ENCODE results near the gene FOXD4.
"Not testable (repeated sequence)": the region's sequence is repeated elsewhere in the genome, so short reads cannot be mapped to it uniquely, and the experiment has no call there.

The FOXD4 gene

DNA sequence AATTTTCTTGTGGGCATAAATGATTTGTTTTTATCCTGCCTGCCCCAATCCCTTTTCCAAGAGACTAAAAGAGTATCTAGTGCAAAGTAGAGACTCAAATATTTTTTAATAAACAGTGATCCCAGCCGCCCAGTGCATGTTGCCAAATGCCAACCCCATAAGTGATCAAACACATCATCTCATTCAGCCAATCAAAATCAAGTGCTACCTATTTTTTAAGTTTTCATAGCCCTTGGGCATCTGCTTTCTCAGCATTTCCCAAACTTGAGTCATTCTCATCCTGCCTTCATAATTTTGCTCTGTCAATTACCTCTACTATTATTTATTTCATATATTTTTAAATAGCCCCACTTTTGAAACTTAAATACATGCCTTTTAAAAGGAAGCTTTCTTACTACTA, 27.4 kb downstream of the FOXD4 start:
- DNase-seq: not testable (repeated sequence)

DNA sequence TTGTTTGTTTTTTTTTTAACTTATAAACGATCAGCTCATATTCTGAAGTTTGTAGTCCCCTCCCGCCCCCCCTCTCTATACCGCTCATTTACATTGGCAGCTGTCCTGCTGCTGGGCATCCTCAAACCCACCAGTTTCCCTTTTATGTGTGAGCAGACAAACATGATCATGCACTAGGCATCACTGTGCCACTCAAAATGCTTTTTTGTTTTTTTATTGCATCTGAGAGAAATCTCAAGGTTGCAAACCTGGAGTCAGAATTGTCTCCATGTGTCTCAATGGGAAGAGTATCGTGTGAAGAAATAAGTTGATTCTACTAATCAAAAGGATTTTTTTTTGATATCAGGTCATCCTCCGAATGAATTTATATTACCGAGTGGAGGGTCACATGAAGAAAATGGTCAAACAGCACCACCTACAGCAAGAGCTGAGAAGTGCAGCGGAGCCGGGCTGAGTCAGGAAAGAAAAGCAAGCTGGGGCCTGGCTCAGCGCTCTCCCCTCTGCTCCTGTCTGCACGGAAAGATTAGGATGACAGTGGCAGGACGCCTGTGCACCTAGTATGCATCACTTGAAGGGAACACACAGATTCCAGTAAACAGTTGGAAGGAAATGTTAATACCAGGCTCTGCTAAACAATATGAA, 29.7 kb downstream of the FOXD4 start:
- DNase-seq: not testable (repeated sequence)

DNA sequence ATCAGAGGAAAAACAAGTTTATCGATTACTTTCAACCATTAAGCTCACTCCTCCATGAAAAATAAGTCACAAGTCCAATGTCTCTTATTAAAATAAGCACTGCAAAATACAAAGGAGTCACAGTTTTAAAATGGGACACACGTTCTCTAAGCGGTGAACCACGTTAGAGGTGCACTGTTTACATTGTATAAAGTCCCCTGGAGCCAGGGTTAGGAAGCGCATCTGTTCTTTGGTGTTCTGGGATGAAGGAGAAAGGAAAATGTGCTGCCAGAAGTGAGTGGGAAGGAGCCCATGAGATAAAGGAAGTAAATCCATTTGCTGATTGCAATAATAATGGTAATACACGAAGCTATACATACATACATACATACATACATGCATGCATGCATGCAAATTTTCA, 30.4 kb downstream of the FOXD4 start:
- not testable (repeated sequence) for DNase-seq

DNA sequence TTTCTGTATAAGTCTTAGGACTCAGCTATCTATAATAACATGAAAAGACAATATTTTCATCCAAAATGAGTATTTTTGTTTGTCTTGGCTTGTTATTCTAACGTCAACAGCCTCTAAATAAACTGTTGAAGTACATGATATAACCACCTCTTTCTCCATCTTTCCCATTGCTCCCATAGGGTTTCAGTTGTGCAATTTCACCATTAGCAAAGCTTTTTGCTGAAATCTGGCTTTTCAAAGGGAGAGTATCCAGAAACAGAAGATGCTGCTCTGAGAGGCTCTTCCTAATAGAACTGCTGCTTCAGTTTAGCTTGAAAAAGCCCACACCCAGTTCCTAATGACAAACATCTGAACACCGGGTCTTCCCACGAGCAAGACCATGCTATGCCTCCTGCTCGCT, 31.1 kb downstream of the FOXD4 start:
- not testable (repeated sequence) for DNase-seq

- not testable (repeated sequence) for DNase-seq
Observed at GRCh38 chr9:86697-87096, 31.5 kb downstream of the FOXD4 start.

DNA sequence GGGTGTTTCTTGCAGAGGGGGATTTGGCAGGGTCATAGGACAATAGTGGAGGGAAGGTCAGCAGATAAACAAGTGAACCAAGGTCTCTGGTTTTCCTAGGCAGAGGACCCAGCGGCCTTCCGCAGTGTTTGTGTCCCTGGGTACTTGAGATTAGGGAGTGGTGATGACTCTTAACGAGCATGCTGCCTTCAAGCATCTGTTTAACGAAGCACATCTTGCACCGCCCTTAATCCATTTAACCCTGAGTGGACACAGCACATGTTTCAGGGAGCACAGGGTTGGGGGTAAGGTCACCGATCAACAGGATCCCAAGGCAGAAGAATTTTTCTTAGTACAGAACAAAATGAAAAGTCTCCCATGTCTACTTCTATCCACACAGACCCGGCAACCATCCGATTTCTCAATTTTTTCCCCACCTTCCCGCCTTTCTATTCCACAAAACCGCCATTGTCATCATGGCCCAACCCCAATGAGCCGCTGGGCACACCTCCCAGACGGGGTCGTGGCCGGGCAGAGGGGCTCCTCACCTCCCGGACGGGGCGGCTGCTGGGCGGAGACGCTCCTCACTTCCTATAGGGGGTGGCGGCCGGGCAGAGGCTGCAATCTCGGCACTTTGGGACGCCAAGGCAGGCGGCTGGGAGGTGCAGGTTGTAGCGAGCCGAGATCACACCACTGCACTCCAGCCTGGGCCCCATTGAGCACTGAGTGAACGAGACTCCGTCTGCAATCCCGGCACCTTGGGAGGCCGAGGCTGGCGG, 35.1 kb downstream of the FOXD4 start:
- not testable (repeated sequence) for DNase-seq

- DNase-seq: not testable (repeated sequence)
Observed at GRCh38 chr9:78333-78732, 39.9 kb downstream of the FOXD4 start.

- DNase-seq: not testable (repeated sequence)
Observed at GRCh38 chr9:76389-76788, 41.8 kb downstream of the FOXD4 start.

- not testable (repeated sequence) for DNase-seq
Observed at GRCh38 chr9:73900-74525, 44.2 kb downstream of the FOXD4 start.

DNA sequence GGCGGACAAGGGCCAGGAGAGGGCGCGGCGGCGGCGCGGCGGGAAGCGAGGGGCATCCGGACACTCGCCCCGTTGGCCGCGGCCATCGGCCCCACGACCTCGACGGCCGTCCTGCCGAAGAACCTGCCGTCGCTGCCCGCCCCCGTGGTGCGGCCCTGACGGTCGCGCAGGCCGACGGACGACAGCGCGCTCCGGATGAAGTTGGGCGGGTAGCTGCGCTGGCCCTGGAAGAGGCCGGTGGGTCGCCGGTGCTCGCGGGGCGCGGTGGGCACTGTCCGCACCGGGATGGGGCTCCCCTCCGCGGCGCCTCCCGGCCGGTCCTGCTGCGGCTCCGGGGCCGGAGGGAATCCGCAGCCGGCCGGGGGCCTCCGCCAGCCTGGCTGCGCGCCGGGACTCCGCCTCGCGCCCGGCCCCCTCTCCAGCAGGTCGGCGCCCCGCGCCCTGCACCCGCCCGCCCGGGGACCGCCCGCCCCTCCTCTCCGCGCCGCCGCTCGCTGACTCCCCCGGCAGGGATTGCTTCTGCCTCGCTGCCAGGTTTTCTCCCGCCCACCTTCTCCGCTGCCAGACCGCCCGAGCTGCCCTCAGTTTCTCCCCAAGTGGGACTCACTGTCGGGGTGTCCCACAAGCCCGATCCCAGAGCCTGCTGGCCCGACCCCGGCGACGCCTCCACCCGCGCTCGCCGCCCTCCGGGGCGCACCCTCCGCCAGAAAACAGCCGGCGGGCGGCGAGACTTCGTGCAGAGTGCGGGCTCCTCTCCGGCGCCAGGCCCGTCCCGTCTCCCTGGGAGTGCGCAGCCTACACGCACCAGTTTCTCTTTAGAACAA, 44.9 kb downstream of the FOXD4 start:
- DNase-seq: peak; percentile 65

Data from activated CD8-positive, alpha-beta memory T cell treated with anti-CD3 and anti-CD28 coated beads for 24 hours (primary cell).